Mucosa of rectum (tissue), 2 donors: ENCODE results near the gene TMEM35A.

ENCODE experiments used
- H3K27ac ChIP-seq, 2 donors: one replicate each; pipeline ENCODE4 v1.7.0; 2013; ENCODE audit warnings: inconsistent platforms in 2 of 2, low read depth in 2 of 2, low read length in 2 of 2
- H3K27me3 ChIP-seq, 2 donors: one replicate each; pipeline ENCODE4 v1.7.0; 2013; ENCODE audit warnings: low read length in 2 of 2; ENCODE audit not compliant: control insufficient read depth in 2 of 2, insufficient read depth in 2 of 2
- H3K36me3 ChIP-seq, 2 donors: one replicate each; pipeline ENCODE4 v1.7.0; 2013; ENCODE audit warnings: low read length in 2 of 2; ENCODE audit not compliant: control insufficient read depth in 2 of 2, insufficient read depth in 2 of 2
- H3K4me1 ChIP-seq, 2 donors: one replicate each; pipeline ENCODE4 v1.7.0; 2013; ENCODE audit warnings: low read length in 2 of 2, mild to moderate bottlenecking in 1 of 2; ENCODE audit not compliant: control insufficient read depth in 2 of 2, insufficient read depth in 2 of 2
- H3K4me3 ChIP-seq, 2 donors: one replicate each; pipeline ENCODE4 v1.7.0; 2013; ENCODE audit warnings: low read length in 2 of 2
- H3K9ac ChIP-seq, 2 donors: one replicate each; pipeline ENCODE4 v1.7.0; 2013; ENCODE audit warnings: low read length in 2 of 2, low read depth in 1 of 2, mild to moderate bottlenecking in 1 of 2
- H3K9me3 ChIP-seq, 2 donors: one replicate each; pipeline ENCODE4 v1.7.0; 2013; ENCODE audit warnings: low read length in 2 of 2; ENCODE audit not compliant: control insufficient read depth in 2 of 2
- donor health status: healthy.
- donor health status: Normal muscosa, but diverticular disease.

Gene TMEM35A

GRCh38 chrX:101071582-101071981, 7.1 kb upstream of the TMEM35A start:
- Histone ChIP-seq H3K36me3 (no peaks in the 10 kb centered on the region), H3K9ac (no peak overlapping the region), H3K27me3 (no peaks in the 10 kb centered on the region), H3K9me3 (no peaks in the 10 kb centered on the region), H3K4me1 (no peaks in the 10 kb centered on the region), H3K4me3 (no peak overlapping the region), H3K27ac (no peak overlapping the region)

DNA sequence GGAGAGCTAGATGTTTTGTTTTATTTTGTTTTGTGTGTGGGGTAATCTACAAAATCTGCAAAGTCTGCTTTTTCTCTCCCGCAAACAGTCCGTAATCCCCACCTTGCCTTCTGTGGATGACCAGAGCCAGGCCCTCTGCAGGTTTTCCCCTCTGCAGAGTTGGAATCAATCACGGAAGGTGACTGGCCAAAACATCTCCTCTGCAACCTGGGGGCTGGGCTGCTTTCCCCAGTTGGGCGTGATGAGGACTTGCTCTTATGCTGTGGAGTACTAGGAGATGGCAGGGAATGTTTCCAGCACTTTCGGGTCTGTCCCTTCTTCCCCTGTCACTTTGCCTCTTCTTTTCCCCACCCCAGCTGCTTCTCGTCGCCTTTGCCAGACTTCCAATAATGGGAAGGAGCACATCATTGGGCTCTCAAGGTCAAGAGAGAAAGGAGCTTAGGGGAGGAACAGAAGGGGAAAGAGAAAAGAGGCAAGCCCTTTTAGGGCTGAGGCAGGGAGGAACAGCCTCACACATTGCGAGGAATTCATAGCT, 1.1 kb downstream of the TMEM35A start:
- no peaks in the 10 kb centered on the region for H3K4me1 ChIP-seq
- H3K36me3 ChIP-seq, result no peaks in the 10 kb centered on the region
- H3K27ac ChIP-seq, result no peak overlapping the region
- H3K9me3 ChIP-seq, result no peaks in the 10 kb centered on the region
- H3K4me3 ChIP-seq, result peak overlapping the region; percentile 58 to 67
- H3K27me3 ChIP-seq, result no peaks in the 10 kb centered on the region
- H3K9ac ChIP-seq, result no peak overlapping the region

DNA sequence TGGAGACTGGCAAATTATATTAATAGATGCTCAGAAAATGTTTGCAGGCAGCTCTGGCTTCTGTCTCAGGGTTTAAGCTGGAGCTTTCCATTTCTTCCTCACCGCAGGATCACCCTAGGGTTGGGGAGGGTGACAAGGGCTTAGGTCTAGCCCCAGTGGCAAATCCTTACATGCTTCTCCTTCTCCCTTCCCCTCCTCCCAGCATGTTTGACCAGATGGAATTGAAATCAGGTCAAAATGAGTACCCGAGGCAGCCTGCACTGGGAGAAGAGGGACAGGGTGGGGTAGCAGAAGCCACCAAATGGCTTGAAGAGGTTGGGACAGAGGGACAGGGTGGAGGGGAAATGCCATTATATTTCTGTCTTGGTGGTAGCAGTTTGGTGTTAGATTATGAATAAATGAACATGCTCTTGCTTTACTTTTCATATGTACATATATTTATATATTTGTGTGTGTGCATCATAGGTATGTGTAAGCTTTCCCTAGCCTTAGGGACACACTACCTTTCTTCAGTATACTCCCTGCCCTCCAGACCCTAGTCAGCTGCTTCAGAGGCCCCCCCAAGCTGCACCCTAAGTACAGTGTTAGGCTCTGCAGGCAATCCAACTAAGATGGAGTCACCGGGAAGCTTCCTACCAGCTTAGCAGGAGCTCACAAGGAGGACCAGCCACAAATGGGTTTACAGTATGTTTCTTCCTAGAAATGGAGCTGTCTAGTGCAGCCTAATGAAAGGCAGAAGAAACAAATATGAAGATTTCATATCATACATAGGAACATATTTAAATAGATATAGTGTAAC, 1.8 kb downstream of the TMEM35A start:
- Histone ChIP-seq H3K9ac (no peak overlapping the region), H3K27me3 (no peaks in the 10 kb centered on the region), H3K27ac (no peak overlapping the region), H3K4me1 (no peaks in the 10 kb centered on the region), H3K4me3 (peak overlapping the region in 1 of 2 donors; percentile 67), H3K36me3 (no peaks in the 10 kb centered on the region), H3K9me3 (no peaks in the 10 kb centered on the region)

DNA sequence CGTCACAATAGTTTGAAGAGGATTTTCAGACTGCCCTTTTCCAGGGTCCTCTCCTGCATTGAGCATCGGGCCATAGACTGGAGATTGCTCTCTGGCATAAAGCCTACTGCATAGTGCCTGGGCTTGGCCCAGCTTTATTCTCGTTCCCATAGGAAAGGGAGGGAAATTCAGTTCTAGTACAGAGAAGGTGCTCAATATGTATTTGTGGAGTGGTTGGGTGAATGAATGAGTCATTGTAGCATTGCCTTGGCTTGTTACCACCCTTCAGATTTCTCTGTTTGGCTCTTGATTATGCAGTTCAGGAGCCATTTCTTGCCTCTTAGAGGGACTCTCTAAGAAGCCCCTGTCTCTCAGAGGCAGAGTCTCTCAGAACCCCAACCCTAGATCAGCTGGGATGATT, 2.6 kb downstream of the TMEM35A start:
- Histone ChIP-seq H3K4me3 (no peak overlapping the region), H3K27ac (no peak overlapping the region), H3K9me3 (no peaks in the 10 kb centered on the region), H3K4me1 (no peaks in the 10 kb centered on the region), H3K27me3 (no peaks in the 10 kb centered on the region), H3K36me3 (no peaks in the 10 kb centered on the region), H3K9ac (no peak overlapping the region)

- no peaks in the 10 kb centered on the region for H3K36me3 ChIP-seq
- H3K9ac ChIP-seq, result no peak overlapping the region
- H3K27ac ChIP-seq, result no peak overlapping the region
- H3K4me1 ChIP-seq, result no peaks in the 10 kb centered on the region
- H3K27me3 ChIP-seq, result peaks cover 3% of the 10 kb centered on the region in 2 donors
- H3K9me3 ChIP-seq, result no peaks in the 10 kb centered on the region
- no peak overlapping the region for H3K4me3 ChIP-seq
Observed at GRCh38 chrX:101091817-101092216, 13.1 kb downstream of the TMEM35A start.

GRCh38 chrX:101097546-101098453, 19.1 kb downstream of the TMEM35A start, which contains the start of gene CENPI:
TSS of gene CENPI (plus strand) at chrX:101098204. CDS start at chrX:101101071, 2,867 bp downstream.
- peak within 1 kb of the TSS; percentile 67 to 83 for H3K4me3 ChIP-seq
- peaks cover 0 to 3% of the 10 kb centered on the region in 2 donors for H3K27me3 ChIP-seq
- peak within 1 kb of the TSS; percentile 46 to 65 for H3K27ac ChIP-seq
- no peaks in the 10 kb centered on the region for H3K36me3 ChIP-seq
- H3K9ac ChIP-seq, result peak within 1 kb of the TSS; percentile 54 to 71
- no peaks in the 10 kb centered on the region for H3K9me3 ChIP-seq
- no peaks in the 10 kb centered on the region for H3K4me1 ChIP-seq

DNA sequence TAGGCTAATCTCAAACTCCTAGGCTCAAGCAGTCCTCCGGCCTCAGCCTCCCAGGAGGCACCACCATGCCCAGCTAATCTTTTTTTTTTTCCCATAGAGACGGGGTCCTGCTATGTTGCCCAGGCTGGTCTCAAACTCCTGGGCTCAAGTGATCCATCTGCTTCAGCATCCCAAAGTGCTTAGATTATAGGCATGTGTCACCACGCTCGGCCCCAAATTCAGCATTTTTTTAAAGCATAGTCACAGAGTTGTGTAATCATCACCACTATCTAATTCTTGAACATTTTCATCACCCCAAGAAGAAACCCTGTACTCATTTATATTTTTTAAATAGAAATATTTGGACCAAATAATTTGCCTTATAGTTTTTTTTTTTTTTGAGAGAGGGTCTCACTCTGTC, 29.6 kb downstream of the TMEM35A start:
- H3K4me3 ChIP-seq, result no peak overlapping the region
- H3K9ac ChIP-seq, result no peak overlapping the region
- H3K4me1 ChIP-seq, result no peaks in the 10 kb centered on the region
- no peak overlapping the region for H3K27ac ChIP-seq
- H3K9me3 ChIP-seq, result no peaks in the 10 kb centered on the region
- peaks cover 0 to 2% of the 10 kb centered on the region in 2 donors for H3K36me3 ChIP-seq
- no peaks in the 10 kb centered on the region for H3K27me3 ChIP-seq

DNA sequence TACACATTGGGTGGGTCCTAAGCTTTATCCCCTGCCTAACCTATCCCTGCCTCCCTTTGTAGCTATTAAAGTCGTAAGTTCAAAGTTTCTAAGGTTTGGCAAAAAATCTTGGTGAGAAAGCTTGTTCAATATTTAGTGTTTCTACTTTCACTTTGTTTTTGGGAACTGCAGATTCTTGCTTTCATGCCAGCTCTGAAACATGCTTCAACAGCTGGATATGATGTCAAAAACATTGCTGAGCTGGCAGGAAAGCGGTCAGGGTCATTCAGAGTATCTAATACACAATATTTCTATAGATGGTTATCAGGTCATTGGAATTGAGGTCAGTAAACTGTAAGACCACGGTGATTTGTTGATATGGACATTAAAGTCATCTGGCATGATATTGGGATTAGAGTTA, 39.0 kb downstream of the TMEM35A start:
- Histone ChIP-seq H3K27ac (no peak overlapping the region), H3K4me3 (no peak overlapping the region), H3K36me3 (no peaks in the 10 kb centered on the region), H3K4me1 (no peaks in the 10 kb centered on the region), H3K9me3 (no peaks in the 10 kb centered on the region), H3K9ac (no peak overlapping the region), H3K27me3 (no peaks in the 10 kb centered on the region)

- no peaks in the 10 kb centered on the region for H3K4me1 ChIP-seq
- H3K9ac ChIP-seq, result no peak overlapping the region
- no peaks in the 10 kb centered on the region for H3K36me3 ChIP-seq
- H3K9me3 ChIP-seq, result no peaks in the 10 kb centered on the region
- H3K27ac ChIP-seq, result no peak overlapping the region
- no peak overlapping the region for H3K4me3 ChIP-seq
- H3K27me3 ChIP-seq, result no peaks in the 10 kb centered on the region
Observed at GRCh38 chrX:101136235-101136634, 57.6 kb downstream of the TMEM35A start.
